ENCODE data around the gene LYL1.

The LYL1 gene

DNA sequence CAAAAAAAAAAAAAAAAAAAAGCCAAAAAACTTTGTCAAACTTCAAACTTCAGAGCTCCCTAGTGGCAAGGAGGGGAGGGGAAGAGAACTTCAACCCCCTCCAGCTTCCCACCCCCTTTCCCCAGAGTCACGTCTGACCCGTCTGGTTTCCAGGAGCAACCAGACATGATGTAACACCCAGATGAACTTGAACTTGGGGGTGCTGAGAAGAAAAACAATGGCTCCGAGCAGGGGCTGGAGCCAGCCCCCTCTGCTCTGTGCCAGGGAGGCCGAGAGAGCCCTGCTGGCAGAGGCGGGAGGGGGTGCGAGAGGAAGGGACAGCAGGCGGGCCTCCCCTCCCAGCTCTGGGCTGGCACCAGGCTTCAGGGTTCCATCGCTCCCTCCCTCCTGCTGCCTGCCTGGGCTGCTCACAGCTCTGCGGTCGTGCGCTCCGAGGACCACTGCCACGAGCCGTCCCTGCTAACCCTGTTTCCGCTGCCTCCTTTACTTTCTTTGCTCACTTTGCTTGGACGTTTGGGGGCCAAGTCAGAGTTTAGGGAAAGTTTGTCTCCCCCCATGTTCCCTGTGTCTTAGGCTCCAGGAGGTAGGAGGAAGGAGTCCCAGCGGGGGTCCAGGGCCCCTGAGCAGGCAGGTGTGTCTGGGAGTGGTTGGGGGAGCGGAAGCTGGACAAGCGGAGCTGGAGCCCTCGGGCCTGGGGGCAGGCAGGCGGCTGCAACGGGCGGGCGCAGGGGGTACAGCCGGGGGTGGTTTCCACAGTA, 11.1 kb downstream of the LYL1 start:
- DNase-seq = no peak

DNA sequence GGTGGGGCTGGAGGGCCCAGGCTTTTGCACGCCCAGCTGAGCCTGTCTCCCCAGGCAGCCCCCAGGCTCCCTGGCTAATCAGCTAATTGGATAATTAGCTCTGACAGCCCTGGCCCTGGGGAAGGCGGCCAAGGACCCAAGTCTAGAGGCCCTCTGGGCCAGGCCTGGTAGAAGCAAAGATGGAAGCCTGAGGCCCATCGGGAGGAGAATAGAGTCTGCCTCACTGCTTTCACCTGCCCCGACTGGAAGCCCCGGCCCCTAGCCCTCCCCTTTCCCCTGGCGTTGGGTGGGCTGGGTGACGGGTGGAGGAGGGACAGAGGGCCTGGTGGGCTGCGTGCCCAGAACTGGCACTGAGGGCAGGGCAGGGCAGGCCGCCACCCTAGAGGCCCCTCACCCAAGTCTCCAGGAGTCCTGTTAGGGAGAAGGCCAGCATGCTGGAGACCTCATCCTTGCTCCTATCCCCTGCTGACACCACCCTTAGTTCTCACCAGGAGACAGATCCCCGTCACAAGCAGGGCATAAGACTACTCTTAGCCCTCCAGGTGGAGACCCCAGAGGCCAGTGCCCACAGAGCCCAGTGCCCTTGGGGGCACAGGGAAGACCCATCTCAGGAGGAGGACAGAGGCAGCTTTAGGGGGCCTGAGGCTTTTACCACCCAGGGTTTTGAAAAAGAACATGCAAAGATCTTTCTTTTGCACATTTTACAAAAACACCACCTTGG, 12.0 kb downstream of the LYL1 start:
- no peak for DNase-seq

DNA sequence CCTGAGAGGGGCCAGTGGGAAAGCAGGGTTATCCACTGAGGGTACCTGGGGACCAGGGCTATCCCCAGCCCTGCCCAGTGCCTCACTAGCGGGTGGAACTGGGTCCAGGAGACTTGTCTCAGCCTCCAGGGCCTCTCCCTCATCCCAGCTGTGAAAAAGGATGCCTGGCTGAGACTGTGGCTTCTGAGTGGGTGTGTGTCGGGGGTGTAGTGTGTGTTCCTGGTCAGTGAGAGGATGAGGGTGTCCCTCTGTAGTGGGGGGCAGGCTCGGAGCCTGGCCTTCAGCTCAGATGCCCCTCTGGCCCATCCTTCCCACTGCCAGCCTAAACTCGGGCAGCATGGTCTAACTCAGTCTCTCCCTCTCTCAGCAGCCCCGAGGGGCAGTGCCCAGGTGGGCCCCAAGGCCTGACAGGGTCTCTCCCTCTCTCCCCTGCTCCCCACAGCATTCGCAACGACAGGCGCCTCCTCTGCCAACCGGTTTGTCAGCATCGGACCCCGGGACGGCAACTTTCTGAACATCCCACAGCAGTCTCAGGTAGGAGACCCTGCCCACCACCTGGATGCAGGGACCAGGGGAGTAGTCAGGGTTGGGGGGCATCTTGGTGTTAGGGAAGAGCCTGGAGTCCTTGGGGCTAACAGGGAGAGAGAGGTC, 12.7 kb downstream of the LYL1 start:
- no peak for DNase-seq

DNA sequence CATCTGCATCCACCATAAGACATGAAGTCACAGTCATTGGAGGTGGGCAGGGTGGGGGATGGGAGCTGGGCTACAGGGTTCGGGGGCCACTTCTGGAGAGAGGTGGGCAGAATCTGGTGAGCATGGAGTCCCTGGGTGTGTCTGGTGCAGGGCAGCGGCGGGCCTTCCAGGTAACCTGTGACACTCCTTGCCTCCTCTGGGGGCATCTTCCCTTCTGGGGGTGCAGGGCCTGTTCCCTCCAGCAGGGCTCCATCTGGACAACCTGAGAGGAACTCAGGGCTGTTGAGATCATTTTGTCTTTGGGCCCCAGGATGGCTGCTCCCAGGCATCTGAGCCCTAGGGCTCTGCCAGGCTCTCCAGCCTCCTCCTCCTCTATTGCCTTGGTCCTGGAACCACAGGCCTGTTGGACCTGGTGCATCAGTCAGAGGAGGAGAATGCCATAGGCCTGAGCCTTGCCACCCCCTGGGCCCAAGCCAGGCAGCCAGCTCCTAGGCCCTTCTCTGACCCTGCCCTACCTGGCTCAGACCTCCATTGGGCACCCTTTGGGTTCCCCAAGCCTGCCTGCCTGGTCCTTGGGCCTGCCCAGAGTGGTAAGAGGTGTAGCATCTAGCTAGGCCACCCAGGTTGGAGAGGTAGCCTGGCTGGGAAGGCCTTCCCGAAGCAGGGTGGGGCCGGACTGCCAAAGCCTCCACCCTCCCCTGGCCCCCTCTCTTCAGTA, 13.4 kb downstream of the LYL1 start:
- no peak for DNase-seq

DNA sequence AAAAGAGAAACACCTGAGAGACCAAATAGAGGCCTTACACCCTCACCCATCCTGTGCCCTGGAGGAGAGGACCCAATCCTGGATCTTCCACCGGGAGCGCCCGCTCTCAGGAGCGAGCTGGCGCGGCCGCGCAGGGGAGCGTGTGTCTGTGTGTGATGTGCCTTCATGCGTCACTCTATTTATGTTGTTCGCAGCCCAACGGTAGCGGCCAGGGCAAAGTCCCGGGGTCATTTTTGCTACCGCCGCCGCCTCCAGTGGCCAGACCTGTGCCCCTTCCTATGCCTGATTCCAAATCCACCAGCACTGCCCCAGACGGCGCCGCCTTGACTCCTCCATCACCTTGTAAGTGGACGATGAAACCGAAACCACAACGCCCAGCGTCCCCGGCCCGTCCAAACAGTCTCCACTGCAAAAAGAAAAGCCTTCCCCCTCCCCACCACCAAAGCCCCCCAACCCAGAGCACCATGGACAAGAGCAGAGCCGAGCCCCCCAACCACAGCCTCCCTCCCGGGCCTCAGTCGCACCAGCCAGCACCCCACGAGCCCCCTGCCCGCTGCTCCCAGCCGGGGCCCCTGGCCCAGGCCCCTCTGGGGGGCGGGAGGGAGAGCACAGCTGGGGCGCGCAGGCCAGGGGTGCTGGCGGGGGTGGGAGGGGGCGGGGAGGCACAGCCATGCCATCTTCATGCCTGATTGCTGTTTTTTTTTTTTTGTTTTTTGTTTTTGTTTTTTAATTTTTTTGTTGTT, 14.7 kb downstream of the LYL1 start:
- DNase-seq = no peak

DNA sequence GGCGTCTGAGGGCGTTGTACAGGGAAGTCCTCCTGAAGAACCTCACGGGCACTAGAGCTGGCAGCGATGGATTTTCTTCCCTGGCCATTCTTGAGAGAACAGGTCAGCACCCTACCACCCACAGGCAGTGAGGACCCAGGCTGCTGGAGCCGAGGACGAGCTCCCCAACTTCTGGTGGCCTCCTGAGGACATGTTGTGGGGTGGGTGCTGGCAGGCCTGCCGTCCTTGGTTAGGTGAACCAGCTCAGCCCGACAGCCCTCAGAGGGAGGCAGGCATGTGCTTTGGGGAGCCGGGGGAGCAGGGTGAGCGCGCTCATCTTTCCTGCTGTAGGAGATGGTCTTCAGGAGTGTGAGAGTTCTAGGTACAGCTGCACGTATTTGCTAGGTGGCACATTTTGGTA, 15.4 kb downstream of the LYL1 start:
- no peak for DNase-seq

DNA sequence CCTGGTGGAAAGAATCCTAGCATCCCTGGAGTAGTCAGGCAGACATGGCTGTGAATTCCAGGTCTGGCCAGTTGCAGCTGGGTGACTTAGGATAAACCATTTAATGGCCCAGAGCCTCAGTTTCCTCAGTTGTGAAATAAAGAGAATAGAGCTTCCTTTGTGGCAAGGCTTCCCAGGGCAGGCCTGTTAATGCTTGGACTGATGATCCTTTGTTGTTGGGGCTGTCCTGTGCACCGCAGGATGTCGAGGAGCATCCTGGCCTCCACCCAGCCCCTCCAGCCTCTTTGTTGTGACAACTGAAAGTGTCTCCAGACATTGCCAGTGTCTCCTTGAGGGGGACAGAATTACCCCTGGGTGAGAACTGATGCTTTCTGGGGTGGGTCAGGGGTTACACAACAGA, 16.3 kb downstream of the LYL1 start:
- no peak for DNase-seq

DNA sequence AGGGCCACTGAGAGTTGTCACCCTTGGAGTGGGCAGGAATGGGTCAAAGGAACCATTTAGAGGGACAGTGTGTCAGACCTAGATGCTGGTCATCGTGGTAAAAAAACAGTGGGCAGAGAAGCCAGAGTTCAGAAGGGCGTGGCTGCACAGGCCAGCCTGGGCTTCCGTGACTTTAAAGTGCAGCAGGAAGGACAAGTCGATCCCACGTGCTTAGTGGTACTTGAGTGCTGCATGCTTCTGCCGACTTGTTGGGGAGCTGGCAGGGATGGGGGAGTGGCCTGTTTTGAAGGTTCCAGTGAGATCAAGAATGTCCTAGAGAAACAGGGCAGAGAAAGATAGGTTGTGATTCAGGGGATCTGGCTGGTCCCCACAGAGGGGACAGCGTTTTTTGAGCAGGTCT, 17.0 kb downstream of the LYL1 start:
- no peak for DNase-seq

DNA sequence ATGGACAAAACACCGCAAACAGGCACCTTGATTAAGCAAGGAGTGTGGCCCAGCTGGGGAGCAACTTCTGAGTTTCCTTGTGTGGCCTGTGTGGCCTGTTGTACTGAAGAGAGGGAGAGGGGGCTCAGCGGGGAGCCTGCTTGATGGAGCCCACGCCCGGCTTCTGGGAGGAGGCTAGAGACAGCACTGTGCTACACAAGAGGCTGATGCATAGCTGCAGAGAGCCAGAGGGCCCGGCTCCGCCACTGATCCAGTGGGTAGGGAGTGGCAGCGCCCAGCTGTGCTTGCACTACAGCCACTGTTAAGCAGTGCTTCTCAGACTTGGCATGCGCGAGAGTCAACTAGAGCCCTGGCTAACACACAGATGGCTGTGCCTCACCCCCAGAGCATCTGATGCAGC, 19.0 kb downstream of the LYL1 start:
- no peak for DNase-seq

DNA sequence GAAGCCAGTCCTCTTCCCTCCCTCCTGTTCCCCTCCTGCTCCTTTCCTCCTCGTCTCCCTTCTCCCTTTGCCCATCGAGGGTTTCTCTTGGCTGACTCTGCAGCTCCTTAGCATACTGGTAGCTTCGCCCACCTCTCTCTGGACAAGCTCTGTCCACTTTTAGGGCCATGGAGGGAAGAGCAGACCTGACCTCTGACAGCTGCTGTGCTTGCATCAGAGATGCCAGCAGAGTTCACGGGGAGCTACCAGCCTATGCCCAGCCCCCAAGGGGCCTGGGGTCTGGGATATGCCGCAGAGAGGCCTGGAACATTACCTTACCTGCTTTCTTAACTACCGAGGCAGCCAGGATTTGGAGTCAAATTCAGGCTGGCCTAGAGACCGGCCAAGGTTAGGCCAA, 19.7 kb downstream of the LYL1 start:
- no peak for DNase-seq

DNA sequence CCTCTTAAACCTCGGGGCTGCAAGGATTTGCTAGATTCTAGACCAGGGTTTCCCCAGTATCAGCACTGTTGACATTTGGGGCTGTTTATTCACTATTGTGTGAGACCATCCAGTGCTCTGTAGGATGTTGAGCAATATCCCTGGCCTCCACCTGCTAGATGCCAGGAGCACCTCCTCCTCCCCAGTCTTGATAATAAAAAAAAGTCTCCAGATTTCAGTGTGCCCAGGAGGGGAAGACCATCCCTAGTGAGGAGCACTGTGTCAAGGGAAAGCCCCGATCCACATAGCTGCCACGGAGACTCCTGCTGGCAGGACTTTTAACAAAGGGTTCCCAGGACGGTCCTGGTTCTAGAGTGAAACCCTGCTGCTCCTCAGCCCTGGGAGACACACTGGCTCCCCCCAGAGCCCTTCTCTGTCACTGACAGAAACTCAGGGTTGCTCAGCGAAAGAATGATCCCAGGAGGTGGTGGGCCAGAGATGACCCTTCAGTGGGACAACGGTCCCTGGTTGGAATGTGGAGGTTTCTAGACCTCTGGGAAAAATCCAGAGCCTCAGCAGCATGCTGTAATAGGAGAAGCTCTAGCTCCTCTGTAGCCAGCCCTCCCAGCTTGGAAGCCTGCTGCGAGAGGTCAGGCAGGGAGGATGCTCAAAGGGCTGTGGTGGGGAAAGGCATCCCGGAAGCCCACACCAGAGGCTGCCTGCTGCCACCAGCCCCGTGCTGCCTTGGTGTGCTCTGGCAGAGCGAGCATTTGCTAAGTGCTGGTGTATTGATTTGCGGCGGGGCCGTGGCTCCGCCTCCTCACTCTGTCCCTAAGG, 20.3 kb downstream of the LYL1 start:
- no peak for DNase-seq

DNA sequence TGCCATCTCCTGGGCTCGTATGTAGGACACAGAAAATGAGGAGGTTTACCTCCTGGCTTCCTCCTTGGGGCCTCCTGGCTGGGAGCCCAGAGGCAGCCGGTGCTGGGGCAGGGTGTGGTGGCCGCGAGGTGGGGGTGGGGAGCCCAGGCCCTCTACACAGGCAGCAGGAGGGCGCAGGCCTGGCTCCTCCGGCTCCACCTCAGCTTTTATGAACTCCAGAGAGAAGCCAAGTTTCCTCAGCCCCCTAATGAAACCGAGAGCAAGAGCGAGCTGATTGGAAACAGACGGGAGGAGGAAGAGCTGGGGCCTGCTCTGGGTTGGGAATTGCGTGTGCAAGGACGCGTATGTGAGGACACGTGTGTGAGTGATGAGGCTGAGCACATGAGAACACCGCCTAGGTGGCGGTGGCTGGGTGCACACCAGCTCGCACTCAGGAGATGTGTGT, 23.1 kb downstream of the LYL1 start:
- DNase-seq = no peak

DNA sequence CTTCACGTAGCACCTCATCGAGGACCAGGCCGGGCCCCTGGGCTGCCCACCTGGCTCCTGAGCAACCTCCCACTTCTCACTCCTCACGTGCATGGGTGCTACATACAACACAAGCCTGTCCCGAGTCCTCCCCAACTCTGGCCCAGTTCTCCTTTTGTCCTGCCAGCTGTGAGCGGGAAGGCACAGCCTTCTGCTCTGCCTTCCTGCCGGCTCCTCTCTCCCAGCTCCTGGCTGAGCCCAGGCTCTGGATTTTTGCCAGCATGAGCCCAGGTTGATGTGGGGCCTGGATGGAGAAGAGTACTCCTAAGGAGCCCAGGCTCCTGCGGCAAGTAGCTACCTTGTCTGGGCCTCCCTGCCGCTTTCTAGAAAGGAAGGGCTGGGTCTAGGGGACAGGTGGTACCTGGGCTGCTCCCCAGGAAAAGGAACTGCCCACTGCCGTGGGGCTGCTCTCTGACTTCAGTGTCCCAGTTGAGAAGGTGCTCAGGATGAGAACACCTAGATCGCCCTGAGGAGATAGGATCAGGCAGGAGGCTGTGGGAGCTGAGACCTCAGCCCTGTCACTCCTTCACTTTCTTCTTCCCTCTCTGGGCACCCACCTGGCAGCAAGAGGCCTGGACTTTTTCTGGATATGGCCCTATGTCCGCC, 23.6 kb downstream of the LYL1 start:
- DNase-seq = no peak

DNA sequence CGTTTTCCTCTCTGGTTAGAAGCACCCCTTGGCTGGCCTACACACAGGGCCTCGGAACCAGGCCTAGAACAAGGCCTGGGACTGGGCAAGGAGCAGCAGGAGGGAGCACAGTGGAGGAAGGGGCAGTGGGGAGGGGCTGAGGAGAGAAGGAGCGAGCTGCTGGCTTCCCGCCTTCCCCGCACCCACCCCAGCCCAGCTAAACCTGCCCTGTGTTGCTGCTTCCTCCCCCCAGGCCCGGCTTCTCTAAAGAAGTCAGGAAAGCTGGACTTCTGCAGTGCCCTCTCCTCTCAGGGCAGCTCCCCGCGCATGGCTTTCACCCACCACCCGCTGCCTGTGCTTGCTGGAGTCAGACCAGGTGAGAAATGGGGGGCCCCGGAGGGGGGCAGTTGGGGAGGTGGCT, 24.3 kb downstream of the LYL1 start:
- no peak for DNase-seq

DNA sequence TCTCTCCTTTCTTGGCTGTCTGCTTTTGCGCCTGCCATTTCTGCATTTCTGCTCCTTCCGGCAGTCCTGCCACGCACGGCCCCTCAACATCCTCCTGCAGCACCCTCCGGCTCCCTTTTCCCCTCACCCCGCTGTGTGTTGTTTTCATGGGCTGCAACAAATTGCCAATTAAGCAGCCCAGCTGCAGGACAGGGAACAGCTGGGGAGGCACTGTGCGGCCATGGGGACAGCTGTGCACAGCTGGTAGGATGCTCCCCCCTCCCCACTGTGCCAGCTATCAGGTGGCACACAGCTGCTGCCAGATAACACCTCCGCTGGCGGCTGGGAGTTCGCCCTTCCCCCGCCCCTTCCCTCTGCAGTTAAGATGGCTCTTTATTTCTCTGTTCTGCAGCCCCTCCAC, 25.4 kb downstream of the LYL1 start:
- DNase-seq = no peak

DNA sequence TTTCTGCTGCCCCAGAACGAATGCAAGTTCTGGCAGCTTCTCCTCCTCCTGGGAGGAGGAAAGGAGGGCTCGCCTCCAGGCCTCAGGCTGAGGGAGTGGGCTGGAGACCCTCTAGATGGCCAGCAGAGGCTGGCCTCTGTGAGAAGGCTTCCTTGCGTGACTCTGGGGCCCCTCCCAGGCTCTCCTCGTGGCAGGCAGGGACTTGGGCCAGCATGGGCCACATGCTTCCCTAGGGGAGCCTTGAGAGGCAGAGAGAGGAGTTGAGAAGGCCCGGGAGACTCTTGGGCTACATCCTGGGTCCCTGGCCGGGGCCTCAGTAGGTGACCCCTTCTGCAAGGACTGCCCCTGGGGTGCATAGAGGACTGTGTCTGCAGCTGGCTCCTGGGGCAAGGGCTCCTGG, 25.9 kb downstream of the LYL1 start:
- no peak for DNase-seq

DNA sequence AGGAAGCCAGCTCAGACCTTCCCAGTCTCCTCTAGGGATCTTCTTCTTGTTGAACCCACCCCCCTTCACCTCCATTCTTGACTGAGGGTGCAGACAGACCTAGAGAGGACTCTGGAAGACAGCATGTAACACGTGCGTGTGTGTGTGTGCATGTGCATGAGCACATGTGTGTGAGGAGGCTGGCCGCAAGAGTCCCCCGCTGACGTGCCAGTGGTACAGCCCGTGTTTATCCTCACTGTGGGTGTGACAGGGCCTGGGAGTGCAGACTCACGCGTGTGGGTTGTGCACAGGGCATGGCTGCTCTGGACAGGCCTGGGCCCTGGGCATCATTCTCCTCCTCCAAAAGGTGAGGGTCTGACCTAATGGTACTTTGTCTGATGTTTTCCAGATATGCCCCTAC, 26.3 kb downstream of the LYL1 start:
- DNase-seq = no peak

DNA sequence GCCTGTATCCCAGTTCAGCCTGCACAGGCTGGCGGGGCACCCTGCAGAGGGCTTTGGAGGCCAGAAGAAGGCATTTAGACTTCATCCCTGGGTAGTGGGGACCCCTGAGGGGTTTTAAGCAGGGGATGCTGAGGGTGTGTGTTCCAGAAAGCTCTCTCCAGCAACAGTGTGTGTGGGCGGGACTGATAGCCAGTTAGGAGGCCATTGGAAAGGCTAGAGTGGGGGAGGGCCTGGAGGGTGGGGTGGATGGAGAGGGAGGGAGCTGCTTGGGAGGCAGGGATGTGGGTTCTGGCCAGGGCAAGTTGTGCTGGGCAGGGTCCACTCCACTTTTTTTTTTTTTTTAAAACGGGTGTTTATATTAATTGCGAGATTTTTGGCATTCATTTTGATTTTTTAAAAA, 28.3 kb downstream of the LYL1 start:
- DNase-seq = no peak

DNA sequence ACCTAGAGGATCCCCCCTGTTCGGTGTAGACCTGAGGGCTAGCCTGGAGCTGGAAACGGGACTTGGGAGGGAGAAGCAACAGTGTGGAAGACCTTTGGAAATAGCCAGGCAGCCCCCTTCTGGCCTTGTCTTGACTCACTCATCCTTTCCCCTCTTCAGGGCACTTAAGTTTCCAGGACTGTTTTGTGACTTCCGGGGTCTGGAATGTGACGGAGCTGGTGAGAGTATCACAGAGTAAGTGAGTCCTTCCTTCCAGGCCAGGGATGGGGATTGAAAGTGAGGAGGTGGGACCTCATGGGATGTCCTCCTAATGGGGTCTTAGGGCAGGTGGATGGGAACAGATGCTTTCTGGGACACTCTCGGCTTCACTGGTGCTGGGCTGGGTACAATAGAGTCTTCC, 29.4 kb downstream of the LYL1 start:
- no peak for DNase-seq

DNA sequence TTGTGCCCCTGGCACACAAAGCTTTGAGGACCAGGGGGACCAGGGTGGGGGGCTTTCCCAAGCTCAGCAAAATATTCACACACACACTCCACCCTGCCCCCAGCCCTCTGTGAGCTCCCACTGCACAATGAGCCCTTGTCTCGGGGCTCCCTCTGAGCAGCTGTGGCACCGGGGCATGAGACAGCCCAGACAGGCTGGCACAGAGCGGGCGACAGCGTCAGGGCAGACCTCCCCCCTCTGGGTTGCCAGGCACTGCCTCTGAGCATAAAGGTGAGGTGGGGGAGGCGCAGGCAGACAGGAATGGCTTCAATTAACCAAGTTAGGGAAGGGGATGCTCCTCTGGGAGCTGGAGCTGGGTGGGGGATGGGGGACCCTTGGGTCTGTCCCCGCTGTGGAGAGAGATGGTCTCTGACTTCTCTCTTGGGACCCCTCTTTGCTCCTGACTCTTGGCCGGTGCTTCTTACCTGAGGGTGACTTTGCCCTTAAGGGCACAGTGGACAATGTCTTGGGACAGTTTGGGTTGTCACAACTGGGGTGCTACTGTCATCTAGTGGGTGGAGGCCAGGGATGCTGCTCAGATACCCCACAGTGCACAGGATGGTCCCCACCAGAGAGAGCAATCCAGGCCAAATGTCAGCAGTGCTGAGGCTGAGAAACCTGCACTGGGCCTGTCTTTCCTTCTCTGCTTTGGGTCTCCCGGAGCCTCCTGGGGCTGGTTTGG, 30.3 kb downstream of the LYL1 start:
- DNase-seq = no peak
